GM12892 (cell line): ENCODE results near the gene SLC1A3.

Experiments used
- POLR2A ChIP-seq: IDR thresholded peaks from 2 replicates; pipeline ENCODE4 v1.6.1; 2011; ENCODE audit warnings: low read depth, low read length, control low read depth
- TAF1 ChIP-seq: IDR thresholded peaks from 2 replicates; pipeline ENCODE4 v1.6.1; 2011; ENCODE audit warnings: low read depth, mild to moderate bottlenecking, control low read depth, low read length, borderline replicate concordance

DNA sequence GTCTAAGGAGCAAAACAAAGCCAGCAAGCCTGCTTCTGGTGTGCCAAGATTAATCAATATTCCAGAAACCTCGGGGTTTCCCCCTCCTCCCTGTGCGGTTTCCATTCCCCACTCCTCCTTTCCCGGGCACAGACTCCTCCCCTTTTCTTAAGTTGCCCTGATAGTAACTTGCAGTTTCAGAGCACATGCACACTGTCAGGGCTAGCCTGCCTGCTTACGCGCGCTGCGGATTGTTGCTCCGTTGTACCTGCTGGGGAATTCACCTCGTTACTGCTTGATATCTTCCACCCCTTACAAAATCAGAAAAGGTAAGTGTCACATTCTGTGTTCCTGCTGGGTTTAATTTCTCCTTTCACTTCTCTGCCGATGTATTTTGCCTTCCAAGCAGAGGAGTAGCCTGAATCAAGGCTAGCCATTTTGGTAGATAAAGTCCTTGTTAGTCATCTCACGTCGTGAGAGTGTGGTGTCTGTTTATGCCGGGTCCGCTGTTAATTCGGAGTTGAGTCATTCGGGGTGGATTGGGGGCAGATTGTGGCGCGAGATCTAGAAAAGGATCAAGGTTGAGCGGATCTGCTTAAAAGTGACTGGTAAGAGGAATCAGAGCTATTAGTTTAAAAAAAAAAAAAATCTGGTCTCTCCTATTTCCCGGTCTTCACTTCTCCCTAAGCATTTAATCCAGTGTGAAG lies at the start of gene SLC1A3:
- TF ChIP-seq POLR2A (no peak), TAF1 (no peak)
